Measurements from ENCODE around the gene TNIP1.

DNA sequence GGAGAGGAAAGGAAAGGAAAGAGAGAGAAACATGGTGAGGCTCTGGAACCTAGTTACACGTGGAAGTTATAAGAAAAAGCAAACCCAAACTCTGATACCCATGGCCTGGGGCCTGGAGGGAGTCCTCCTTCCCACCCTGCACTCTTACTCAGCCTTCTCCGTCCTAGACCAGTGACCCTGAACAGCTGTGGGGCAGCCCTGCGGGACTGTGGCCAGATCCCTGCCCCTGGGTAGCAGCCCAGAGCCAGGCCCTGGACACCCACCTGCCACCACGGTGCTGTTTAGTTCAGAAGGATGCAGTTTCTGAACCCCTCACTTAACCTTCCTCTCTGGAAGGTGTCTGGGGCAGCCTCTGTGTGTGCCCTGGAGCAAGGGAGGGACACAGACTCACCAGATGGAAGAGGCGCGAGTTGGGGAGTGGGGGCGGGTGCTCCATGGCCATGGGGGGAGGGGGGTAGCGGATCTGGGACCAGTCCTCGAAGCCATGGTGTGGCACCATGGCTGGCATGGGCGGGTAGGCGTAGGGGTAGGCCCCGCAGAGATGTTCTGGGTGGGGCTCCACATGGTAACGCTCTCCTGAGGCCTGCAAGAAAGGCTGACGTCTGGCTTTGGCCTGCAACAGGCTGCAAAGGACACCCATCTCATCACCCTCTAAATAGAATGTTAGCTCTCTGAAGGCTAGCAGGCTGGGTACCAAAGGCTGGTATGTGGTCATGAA, 47.5 kb downstream of the TNIP1 start:
- TF ChIP-seq CTCF (IDR thresholded peaks at IDR 0.05 in 8 of 11, conservative IDR thresholded peaks at IDR 0.05 in 3 of 11) (no peak), POLR2A (IDR thresholded peaks at IDR 0.05) (no peak), POLR2AphosphoS5 (IDR thresholded peaks at IDR 0.05) (peak; percentile 4 to 73 (median 21))

Measured in spleen (tissue), 7 donors.